Keratinocyte (primary cell): Measurements from ENCODE around the gene ARMC5. TPM values are rescaled to one million over a fixed set of nuclear protein-coding genes. Genes with fewer than 3 reads are reported as not detected.

ENCODE experiments used
- DNase-seq: peaks from one replicate; pipeline ENCODE4 v3.0.0-alpha.2; 2011; ENCODE audit warnings: low read depth, missing footprints, low spot score
- FAIRE-seq: peaks from 2 replicates; lab custom pipeline; 2011; peaks lifted over from hg19 to GRCh38; lab: Jason Lieb, UNC
- H2AFZ ChIP-seq: 2 replicates; pipeline ENCODE4 v1.6.0; 2012; ENCODE audit warnings: low read length, control low read depth, inconsistent platforms; ENCODE audit not compliant: control insufficient read depth
- H3K27ac ChIP-seq: 2 replicates; pipeline ENCODE4 v1.5.1; 2011; ENCODE audit warnings: low read length; ENCODE audit not compliant: control insufficient read depth, insufficient read depth
- H3K27me3 ChIP-seq: 3 replicates; pipeline ENCODE4 v1.6.0; 2011; ENCODE audit warnings: low read length; ENCODE audit not compliant: control insufficient read depth, insufficient read depth; ENCODE audit errors: extremely low read depth
- H3K36me3 ChIP-seq, 2 experiments: 2 replicates in 1 of 2; 3 replicates in 1 of 2; pipeline ENCODE4 v1.5.1; 2011; ENCODE audit warnings: low read length in 2 of 2, mild to moderate bottlenecking in 1 of 2; ENCODE audit not compliant: control insufficient read depth in 2 of 2, insufficient read depth in 2 of 2; ENCODE audit errors: extremely low read depth in 1 of 2
- H3K4me1 ChIP-seq: 3 replicates; pipeline ENCODE4 v1.5.1; 2011; ENCODE audit warnings: low read length; ENCODE audit not compliant: control insufficient read depth, insufficient read depth; ENCODE audit errors: extremely low read depth
- H3K4me2 ChIP-seq: 3 replicates; pipeline ENCODE4 v1.6.0; 2011; ENCODE audit warnings: low read depth, low read length; ENCODE audit not compliant: control insufficient read depth, insufficient read depth; ENCODE audit errors: extremely low read depth
- H3K4me3 ChIP-seq, 3 experiments: fragments of 200-600 bp in 1 of 3; sonication (generic) in 1 of 3; 2 replicates in 2 of 3; 3 replicates in 1 of 3; pipeline ENCODE4 v1.5.1; 2011 to 2016; ENCODE audit warnings: low read length in 3 of 3, mild to moderate bottlenecking in 3 of 3, control low read depth in 2 of 3, inconsistent platforms in 1 of 3, low read depth in 1 of 3, mixed read lengths in 1 of 3, mixed run types in 1 of 3, moderate library complexity in 1 of 3; ENCODE audit not compliant: control insufficient read depth in 2 of 3, insufficient read depth in 2 of 3; ENCODE audit errors: extremely low read depth in 1 of 3
- H3K79me2 ChIP-seq: 2 replicates; pipeline ENCODE4 v1.6.0; 2012; ENCODE audit warnings: low read length; ENCODE audit not compliant: control insufficient read depth, insufficient read depth
- H3K9ac ChIP-seq: 3 replicates; pipeline ENCODE4 v1.6.0; 2011; ENCODE audit warnings: low read length; ENCODE audit not compliant: control insufficient read depth, insufficient read depth; ENCODE audit errors: extremely low read depth
- H3K9me1 ChIP-seq: 3 replicates; pipeline ENCODE4 v1.6.0; 2011; ENCODE audit warnings: low read length; ENCODE audit not compliant: control insufficient read depth, insufficient read depth; ENCODE audit errors: extremely low read depth
- H3K9me3 ChIP-seq: 2 replicates; pipeline ENCODE4 v1.5.1; 2012; ENCODE audit warnings: low read depth, low read length; ENCODE audit not compliant: control insufficient read depth
- H4K20me1 ChIP-seq: 3 replicates; pipeline ENCODE4 v1.6.0; 2011; ENCODE audit warnings: low read length; ENCODE audit not compliant: control insufficient read depth, insufficient read depth; ENCODE audit errors: extremely low read depth
- CTCF ChIP-seq, 3 experiments: IDR thresholded peaks in 1 of 3; conservative IDR thresholded peaks in 1 of 3; optimal IDR thresholded peaks in 1 of 3; 2 replicates in 2 of 3; 3 replicates in 1 of 3; pipeline versions ENCODE3 to v1.5.1; 2011; ENCODE audit warnings: low read length in 3 of 3, mild to moderate bottlenecking in 3 of 3, moderate library complexity in 2 of 3, control low read depth in 1 of 3, inconsistent platforms in 1 of 3; ENCODE audit not compliant: insufficient read depth in 2 of 3; ENCODE audit errors: extremely low read depth in 1 of 3
- EZH2 ChIP-seq: IDR thresholded peaks from one replicate; pipeline ENCODE4 v1.6.1; 2012; ENCODE audit warnings: inconsistent platforms, mild to moderate bottlenecking, low read length, moderate library complexity
- dilution Hi-C: fragments of 300-500 bp; cut with MboI; formaldehyde crosslinking; loops from one replicate; pipeline ENCODE4 v1.7.0; 2020; ENCODE audit warnings: low sequenced_read_pairs; ENCODE audit not compliant: extremely low pct_ligation_motif_present
- polyA plus RNA-seq, 5 experiments: library from polyadenylated mRNA; depleted of rRNA in 3 of 5; stranded (reverse) in 3 of 5; stranded (forward) in 1 of 5; unstranded in 1 of 5; fragments of >200 nt; gene quantifications; 1 replicate in 1 of 5; 2 replicates in 3 of 5; 3 replicates in 1 of 5; pipeline versions ENCODE4 v1.2.1 to v1.2.3, GENCODE V29; 2011 to 2012; ENCODE audit warnings: missing spikeins in 2 of 5, low read depth in 1 of 5, low replicate concordance in 1 of 5

Gene ARMC5
- polyA plus RNA-seq, 1 donor (not counting 4 experiments of a cell fraction or from before 2014, with no cell fraction given), result 3.0 TPM

GRCh38 chr16:31451201-31451600 lies 8.1 kb upstream of the ARMC5 start:
- H3K4me1 ChIP-seq, result peaks cover 43% of the 10 kb centered on the region
- H3K9me1 ChIP-seq, result peaks cover 4% of the 10 kb centered on the region
- TF ChIP-seq CTCF (optimal IDR thresholded peaks at IDR 0.05 in 1 of 3, IDR thresholded peaks at IDR 0.05 in 1 of 3, conservative IDR thresholded peaks at IDR 0.05 in 1 of 3; ENCODE audit: extremely low read depth in 1 of 3, insufficient read depth in 2 of 3, low read length in 3 of 3), result no peak
- TF ChIP-seq EZH2, result no peak
- DNase-seq, result no peak
- no peak overlapping the region for H3K9ac ChIP-seq
- dilution Hi-C loops, result no loop called here
- no peak overlapping the region for H3K4me3 ChIP-seq
- H3K79me2 ChIP-seq, result peaks cover 13% of the 10 kb centered on the region
- no peaks in the 10 kb centered on the region for H3K27me3 ChIP-seq
- peaks cover 0 to 5% of the 10 kb centered on the region in 2 experiments for H3K36me3 ChIP-seq
- no peak overlapping the region for H3K27ac ChIP-seq
- H3K4me2 ChIP-seq, result peak overlapping the region; percentile 24
- no peak overlapping the region for H2AFZ ChIP-seq
- no peaks in the 10 kb centered on the region for H3K9me3 ChIP-seq
- no peak for FAIRE-seq
- no peaks in the 10 kb centered on the region for H4K20me1 ChIP-seq

DNA sequence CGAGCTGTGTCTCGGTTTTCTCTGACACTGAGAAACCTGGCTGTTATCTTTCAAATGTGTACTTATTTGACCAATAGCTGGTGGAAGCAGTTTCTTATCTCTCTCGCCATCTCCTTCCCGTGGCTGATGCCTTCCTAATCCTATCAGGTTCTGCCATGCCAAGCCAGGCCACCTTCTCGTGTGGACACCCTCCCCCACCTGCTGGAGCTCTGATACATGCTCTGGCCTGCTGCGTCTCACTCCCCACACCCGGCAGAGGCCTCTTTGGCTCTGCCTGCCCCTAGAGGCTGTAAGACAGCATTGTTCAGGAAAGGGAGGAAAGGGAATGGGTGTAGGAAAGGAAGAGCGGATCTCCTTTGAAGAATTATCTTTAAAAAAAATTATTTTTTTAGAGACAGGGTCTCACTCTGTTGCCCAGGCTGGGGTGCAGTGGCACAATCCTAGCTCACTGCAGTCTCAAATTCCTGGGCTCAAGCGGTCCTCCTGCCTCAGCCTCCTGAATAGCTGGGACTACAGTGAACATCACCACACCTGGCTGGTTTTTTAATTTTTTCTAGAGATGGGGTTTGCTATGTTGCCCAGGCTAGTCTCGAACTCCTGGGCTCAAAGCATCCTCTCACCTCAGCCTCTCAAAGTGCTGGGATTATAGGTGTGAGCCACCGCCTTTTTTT lies 7.5 kb upstream of the ARMC5 start:
- Histone ChIP-seq H3K4me2 (peak overlapping the region; percentile 80), H3K27ac (peak overlapping the region; percentile 95), H3K9ac (peak overlapping the region; percentile 62), H3K27me3 (no peaks in the 10 kb centered on the region), H3K9me3 (no peaks in the 10 kb centered on the region), H3K9me1 (peaks cover 4% of the 10 kb centered on the region), H2AFZ (peak overlapping the region; percentile 74), H3K4me3 (no peak overlapping the region), H3K36me3 (peaks cover 0 to 9% of the 10 kb centered on the region in 2 experiments), H3K4me1 (peaks cover 48% of the 10 kb centered on the region), H3K79me2 (peaks cover 18% of the 10 kb centered on the region), H4K20me1 (peaks cover under 1% of the 10 kb centered on the region)
- DNase-seq (no peak), FAIRE-seq (no peak)
- dilution Hi-C loops, result no loop called here
- no peak for TF ChIP-seq EZH2
- peak; percentile 70 to 81 (median 73) for TF ChIP-seq CTCF (optimal IDR thresholded peaks at IDR 0.05 in 1 of 3, IDR thresholded peaks at IDR 0.05 in 1 of 3, conservative IDR thresholded peaks at IDR 0.05 in 1 of 3; ENCODE audit: extremely low read depth in 1 of 3, insufficient read depth in 2 of 3, low read length in 3 of 3)
